K562 (cell line): ENCODE data around the gene FH. TPM values are rescaled to one million over a fixed set of nuclear protein-coding genes. Genes with fewer than 3 reads are reported as not detected.

ENCODE experiments used
- CAMTA2 ChIP-seq: fragments of 250-450 bp; sonication (Bioruptor Pico); conservative IDR thresholded peaks from 2 replicates; pipeline ENCODE4 v1.5.1; 2022
- ETV5 ChIP-seq: sonication (generic); formaldehyde crosslinking; IDR thresholded peaks from 2 replicates; pipeline ENCODE4 v1.4.0; 2020; ENCODE audit warnings: low read depth, mild to moderate bottlenecking, missing genetic modification reagents
- ETV6 ChIP-seq, 3 experiments: fragments of 150-350 bp in 1 of 3; sonication (generic) in 1 of 3; formaldehyde crosslinking in 1 of 3; IDR thresholded peaks; 2 replicates each; pipeline versions ENCODE4 v1.6.1 to v1.8.0; 2014 to 2022; ENCODE audit warnings: borderline replicate concordance in 2 of 3, low read depth in 2 of 3, antibody characterized with exemption in 1 of 3, low read length in 1 of 3, mild to moderate bottlenecking in 1 of 3, missing genetic modification reagents in 1 of 3
- GTF2F1 ChIP-seq: IDR thresholded peaks from 2 replicates; pipeline ENCODE4 v1.6.1; 2011; ENCODE audit warnings: low read depth, low read length, improper control_type of control experiment
- RERE ChIP-seq: sonication (generic); formaldehyde crosslinking; IDR thresholded peaks from 2 replicates; pipeline ENCODE4 v1.8.0; 2023; ENCODE audit warnings: missing genetic modification reagents, mild to moderate bottlenecking, borderline replicate concordance
- ZFX ChIP-seq: sonication (generic); formaldehyde crosslinking; IDR thresholded peaks from 2 replicates; pipeline ENCODE4 v1.8.0; 2022; ENCODE audit warnings: mild to moderate bottlenecking, missing genetic modification reagents, moderate library complexity
- polyA plus RNA-seq, 8 experiments: library from polyadenylated mRNA; depleted of rRNA in 4 of 8; stranded (reverse) in 5 of 8; unstranded in 3 of 8; fragments of >200 nt; fragmentation: Nextera tagmentation in 2 of 8; fragmentation: Illumina TruSeq in 1 of 8; extraction: Ambion mirVana in 2 of 8; extraction: Trizol in 1 of 8; gene quantifications; 2 replicates each; pipeline versions ENCODE4 v1.2.1 to v1.2.3, GENCODE V29; 2011 to 2014; ENCODE audit warnings: inconsistent platforms in 1 of 8, missing spikeins in 1 of 8
- total RNA-seq, 7 experiments: library from RNA; depleted of rRNA in 6 of 7; stranded (reverse); fragments of >200 nt in 6 of 7; fragmentation: Illumina TruSeq in 2 of 7; extraction: Trizol in 2 of 7; gene quantifications; 2 replicates each; pipeline versions ENCODE4 v1.2.1 to v1.2.3, GENCODE V29; 2011 to 2021; ENCODE audit warnings: low replicate concordance in 1 of 7

Gene FH
- total and polyA plus RNA-seq, 9 of the 15 experiments (the other 6 are each of a cell fraction or from before 2014, with no cell fraction given): 117 to 240 (median 211) TPM

DNA sequence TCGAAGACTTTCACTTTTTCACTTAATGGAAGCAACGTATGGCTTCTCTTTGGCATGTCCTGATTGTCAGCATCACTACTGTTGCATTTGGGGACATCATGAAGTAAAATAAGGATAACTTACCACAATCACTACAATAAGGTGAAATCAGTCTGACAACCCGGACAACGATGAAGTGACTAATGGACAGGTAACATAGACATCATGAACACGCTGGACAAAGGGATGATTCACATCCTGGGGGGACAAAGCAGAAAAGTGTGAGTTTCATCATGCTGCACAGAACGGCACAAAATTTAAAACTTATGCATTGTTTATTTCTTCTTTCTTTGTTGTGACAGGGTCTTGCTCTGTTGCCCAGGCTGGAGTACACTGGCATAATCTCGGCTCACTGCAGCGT, 53.9 kb downstream of the FH start (continued):
- TF ChIP-seq RERE (CRISPR knock-in tag) (no peak), CAMTA2 (CRISPR knock-in tag) (no peak), ZFX (no peak), ETV5 (no peak), GTF2F1 (no peak), ETV6 (IDR thresholded peaks at IDR 0.05; ENCODE audit: borderline replicate concordance in 1 of 2, low read depth in 2 of 2, low read length in 1 of 2) (no peak), ETV6 (CRISPR knock-in tag; IDR thresholded peaks at IDR 0.05; ENCODE audit: borderline replicate concordance) (no peak)
- TF ChIP-seq, all 486 proteins: peak for 0
